ENCODE measurements around the gene FARP1.

The FARP1 gene

DNA sequence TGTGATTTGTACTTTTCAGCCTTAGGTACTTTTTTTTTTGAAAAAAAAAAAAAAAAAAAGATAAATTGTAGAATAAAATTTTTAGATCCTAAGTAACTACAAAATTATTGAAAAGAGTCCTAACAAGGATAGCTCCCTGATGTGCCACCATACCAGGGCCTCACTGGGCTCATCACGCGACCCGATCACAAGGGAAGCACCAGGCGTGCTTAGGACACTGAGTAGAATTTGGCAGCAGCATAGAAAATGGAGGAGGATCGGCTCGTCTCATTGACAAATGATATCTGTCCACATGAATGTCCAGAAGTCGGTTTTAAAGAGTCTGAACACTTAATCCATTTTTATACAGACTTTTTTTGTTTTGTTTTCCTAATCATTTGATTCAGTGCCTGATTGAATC, 255.0 kb downstream of the FARP1 start:
- POLR2A ChIA-PET: no interaction called here
- CTCF ChIA-PET: interaction anchor here (0.7 to 1.5 kb wide), 4 partner anchors 147 to 377 kb away, joined by 3 to 6 read pairs (median 4); no protein-coding TSS in a partner anchor
- H3K4me3 ChIP-seq (ENCODE audit: low read depth, low read length): no peak overlapping the region
- no peak for DNase-seq (ENCODE audit: low read depth, low spot score)
- no peak for TF ChIP-seq CTCF (IDR thresholded peaks at IDR 0.05; ENCODE audit: insufficient read depth, low read length, missing control alignments)

GRCh38 chr13:98398581-98398980, 255.7 kb downstream of the FARP1 start:
- no peak overlapping the region for H3K4me3 ChIP-seq (ENCODE audit: low read depth, low read length)
- CTCF ChIA-PET: interaction anchor here (0.8 to 1.5 kb wide), 3 partner anchors 253 to 365 kb away, joined by 4 to 6 read pairs (median 4); no protein-coding TSS in a partner anchor
- POLR2A ChIA-PET: interaction anchor here (2.9 kb wide), 1 partner anchor 12 kb away, joined by 10 read pairs; no protein-coding TSS in a partner anchor
- no peak for TF ChIP-seq CTCF (IDR thresholded peaks at IDR 0.05; ENCODE audit: insufficient read depth, low read length, missing control alignments)
- no peak for DNase-seq (ENCODE audit: low read depth, low spot score)

- DNase-seq (ENCODE audit: low read depth, low spot score): peak; percentile 59
- H3K4me3 ChIP-seq (ENCODE audit: low read depth, low read length): no peak overlapping the region
- ChIA-PET POLR2A (interaction anchor here (2.9 kb wide), 1 partner anchor 11 kb away, joined by 10 read pairs; no protein-coding TSS in a partner anchor), CTCF (interaction anchor here (1.0 to 2.2 kb wide), 3 partner anchors 9 to 366 kb away, joined by 4 to 10 read pairs (median 5); no protein-coding TSS in a partner anchor)
- TF ChIP-seq CTCF (IDR thresholded peaks at IDR 0.05; ENCODE audit: insufficient read depth, low read length, missing control alignments): no peak
Observed at GRCh38 chr13:98399756-98400155, 256.9 kb downstream of the FARP1 start.

DNA sequence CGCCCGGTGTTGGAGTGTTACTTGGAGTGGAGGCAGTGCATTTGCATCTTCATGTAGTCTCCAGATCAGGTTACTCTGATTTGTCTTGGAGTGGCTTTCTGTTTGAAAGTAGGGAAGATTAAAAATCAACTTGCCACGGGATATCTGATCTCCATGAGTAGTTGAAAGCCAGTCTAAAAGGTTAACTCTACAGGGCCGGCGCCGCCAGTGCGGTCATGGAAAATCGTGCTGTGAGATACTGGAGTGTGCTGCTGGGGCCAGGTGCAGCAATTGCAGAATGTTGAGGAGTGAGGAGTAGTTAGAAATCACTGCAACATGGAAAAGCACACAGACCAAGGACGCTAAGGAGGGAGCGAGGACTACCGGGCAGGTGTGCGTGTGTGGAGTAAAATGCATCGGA, 259.0 kb downstream of the FARP1 start:
- ChIA-PET POLR2A (no interaction called here), CTCF (interaction anchor here (0.9 to 1.4 kb wide), 3 partner anchors 16 to 271 kb away, joined by 3 read pairs; no protein-coding TSS in a partner anchor)
- TF ChIP-seq CTCF (IDR thresholded peaks at IDR 0.05; ENCODE audit: insufficient read depth, low read length, missing control alignments): no peak
- H3K4me3 ChIP-seq (ENCODE audit: low read depth, low read length): no peak overlapping the region
- DNase-seq (ENCODE audit: low read depth, low spot score): no peak

DNA sequence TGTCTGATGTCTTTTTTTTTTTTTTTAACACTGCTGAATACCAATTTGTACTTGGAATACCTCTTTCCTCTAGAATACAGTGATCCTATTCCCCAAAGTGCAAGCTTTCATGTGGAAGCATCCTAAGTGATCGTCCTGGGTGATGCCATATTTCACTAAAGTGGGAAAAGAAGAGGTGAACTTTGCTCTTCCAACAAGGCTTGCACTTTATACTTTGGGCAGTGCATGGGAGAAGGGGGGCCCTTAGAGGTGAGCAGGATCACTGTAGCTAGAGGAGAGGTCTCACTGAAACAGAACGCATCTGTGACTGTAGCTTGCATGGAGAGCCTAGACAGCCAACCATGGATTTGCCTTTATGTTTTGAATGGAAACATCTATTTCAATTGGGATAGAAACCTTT, 260.2 kb downstream of the FARP1 start:
- H3K4me3 ChIP-seq (ENCODE audit: low read depth, low read length): no peak overlapping the region
- no peak for TF ChIP-seq CTCF (IDR thresholded peaks at IDR 0.05; ENCODE audit: insufficient read depth, low read length, missing control alignments)
- ChIA-PET POLR2A (no interaction called here), CTCF (interaction anchor here (0.9 to 2.8 kb wide), 4 partner anchors 14 to 385 kb away, joined by 3 to 9 read pairs (median 3); no protein-coding TSS in a partner anchor)
- no peak for DNase-seq (ENCODE audit: low read depth, low spot score)

- ChIA-PET CTCF (interaction anchor here (1.1 to 2.8 kb wide), 5 partner anchors 13 to 439 kb away, joined by 3 to 9 read pairs (median 4); no protein-coding TSS in a partner anchor), POLR2A (interaction anchor here (0.7 to 1.1 kb wide), 2 partner anchors 8 to 10 kb away, joined by 3 to 4 read pairs; no protein-coding TSS in a partner anchor)
- no peak for DNase-seq (ENCODE audit: low read depth, low spot score)
- TF ChIP-seq CTCF (IDR thresholded peaks at IDR 0.05; ENCODE audit: insufficient read depth, low read length, missing control alignments): no peak
- H3K4me3 ChIP-seq (ENCODE audit: low read depth, low read length): no peak overlapping the region
Observed at GRCh38 chr13:98405107-98405571, 262.2 kb downstream of the FARP1 start.

Data from AG04449 (cell line).